DOHH2 (cell line): ENCODE data around the gene TMEFF2.

Experiments used
- CTCF ChIP-seq: fragments of 200-600 bp; sonication (generic); IDR thresholded peaks from one replicate; pipeline ENCODE4 v1.5.1; 2014; ENCODE audit warnings: antibody characterized with exemption, mild to moderate bottlenecking, low read depth, low read length; ENCODE audit not compliant: poor library complexity, severe bottlenecking
- EZH2phosphoT487 ChIP-seq: fragments of 200-600 bp; sonication (generic); IDR thresholded peaks from 2 replicates; pipeline ENCODE4 v1.6.1; 2017; ENCODE audit warnings: borderline replicate concordance, mild to moderate bottlenecking, antibody characterized with exemption, low read length, moderate library complexity, mixed read lengths

GRCh38 chr2:192117705-192118104 is 77.0 kb downstream of the TMEFF2 start:
- TF ChIP-seq CTCF: no peak
- no peak for TF ChIP-seq EZH2phosphoT487
